Colonic mucosa (tissue), 4 donors: ENCODE data around the gene CFAP77. TPM values are rescaled to one million over a fixed set of nuclear protein-coding genes. Genes with fewer than 3 reads are reported as not detected.
A peak's percentile ranks its signal among the peaks of the same experiment; 100 is the strongest.

Source experiments
- DNase-seq: peaks from one replicate; pipeline ENCODE4 v3.0.0-alpha.2; 2020
- H3K27ac ChIP-seq: fragments of 200-600 bp; one replicate; pipeline ENCODE4 v1.8.0; 2021
- H3K27me3 ChIP-seq: fragments of 200-600 bp; one replicate; pipeline ENCODE4 v1.8.0; 2021
- H3K36me3 ChIP-seq: fragments of 200-600 bp; one replicate; pipeline ENCODE4 v1.8.0; 2021
- H3K4me1 ChIP-seq: fragments of 200-600 bp; one replicate; pipeline ENCODE4 v1.8.0; 2021; ENCODE audit warnings: mild to moderate bottlenecking
- H3K4me3 ChIP-seq: fragments of 200-600 bp; one replicate; pipeline ENCODE4 v1.8.0; 2021
- H3K9ac ChIP-seq, 2 donors: one replicate each; pipeline ENCODE4 v1.7.0; 2013; ENCODE audit warnings: control low read depth in 2 of 2, low read depth in 2 of 2, low read length in 2 of 2
- H3K9me3 ChIP-seq: fragments of 200-600 bp; one replicate; pipeline ENCODE4 v1.8.0; 2021
- CTCF ChIP-seq: fragments of 200-600 bp; IDR thresholded peaks from one replicate; pipeline ENCODE4 v1.8.0; 2022; ENCODE audit warnings: antibody characterized with exemption, mild to moderate bottlenecking
- intact Hi-C: fragments of 100-400 bp; cut with DNase I; formaldehyde crosslinking; loops from one replicate; pipeline ENCODE4 v1.14.1; 2022
- total RNA-seq, 2 donors: library from RNA; stranded (reverse); fragmentation: NEBNext Ultra II Directional in 1 of 2; extraction: Animal tissue kit (Norgen Biotek cat#: 25700) in 1 of 2; gene quantifications; one replicate each; pipeline ENCODE4 v1.2.1, GENCODE V29; 2021
- donor health status: healthy.
- donor health status: DM: no; HTN: no; CAD: no.
- donor health status: DM: no; HTN: no; CAD: no.

CFAP77 gene
- total RNA-seq, 2 donors from 2014 or later = not detected

- intact Hi-C loops = no loop called here
- Histone ChIP-seq H3K4me3 (peak within 1 kb of the TSS; percentile 10), H3K27me3 (peaks cover 96% of the 10 kb centered on the region), H3K36me3 (no peaks in the 10 kb centered on the region), H3K9me3 (no peaks in the 10 kb centered on the region), H3K4me1 (no peaks in the 10 kb centered on the region), H3K9ac (no peak within 1 kb of the TSS), H3K27ac (no peak within 1 kb of the TSS)
- no peak for DNase-seq
- no peak for TF ChIP-seq CTCF
Observed at GRCh38 chr9:132582276-132582785, 172.3 kb downstream of the CFAP77 start, which contains the start of gene BARHL1. TSS of gene BARHL1 (plus strand) at chr9:132582606. CDS start at chr9:132582798, 192 bp downstream.

DNA sequence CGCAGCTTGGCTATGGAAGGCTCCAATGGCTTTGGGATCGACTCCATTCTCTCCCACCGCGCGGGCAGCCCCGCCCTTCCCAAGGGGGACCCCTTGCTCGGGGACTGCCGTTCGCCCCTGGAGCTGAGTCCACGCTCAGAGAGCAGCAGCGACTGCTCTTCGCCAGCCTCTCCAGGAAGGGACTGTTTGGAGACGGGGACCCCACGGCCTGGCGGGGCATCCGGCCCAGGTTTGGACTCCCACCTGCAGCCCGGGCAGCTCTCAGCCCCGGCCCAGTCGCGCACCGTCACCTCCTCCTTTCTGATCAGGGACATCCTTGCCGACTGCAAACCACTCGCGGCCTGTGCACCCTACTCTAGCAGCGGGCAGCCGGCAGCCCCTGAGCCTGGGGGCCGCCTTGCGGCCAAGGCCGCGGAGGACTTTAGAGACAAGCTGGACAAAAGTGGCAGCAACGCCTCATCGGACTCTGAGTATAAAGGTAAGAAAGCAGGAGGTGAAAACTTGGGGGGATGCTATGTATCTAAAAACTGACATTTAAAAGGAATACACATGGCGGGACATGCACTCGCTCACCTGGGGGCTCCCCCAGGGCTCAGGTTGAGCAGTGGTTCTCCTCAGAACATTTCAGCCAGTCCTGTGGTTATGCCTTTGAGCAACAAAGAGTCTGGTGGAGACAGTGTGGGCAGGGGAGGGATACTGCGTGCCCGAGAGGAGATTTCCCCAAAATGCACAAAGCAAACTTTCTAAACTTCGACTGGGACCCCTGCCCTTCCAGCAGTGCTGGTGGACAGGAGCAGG lies 173.0 kb downstream of the CFAP77 start:
- no peak for DNase-seq
- H3K9ac ChIP-seq = no peak overlapping the region
- H3K4me1 ChIP-seq = no peaks in the 10 kb centered on the region
- H3K36me3 ChIP-seq = no peaks in the 10 kb centered on the region
- no peaks in the 10 kb centered on the region for H3K9me3 ChIP-seq
- H3K27me3 ChIP-seq = peaks cover 97% of the 10 kb centered on the region
- H3K27ac ChIP-seq = no peak overlapping the region
- intact Hi-C loops = no loop called here
- no peak for TF ChIP-seq CTCF
- no peak overlapping the region for H3K4me3 ChIP-seq

DNA sequence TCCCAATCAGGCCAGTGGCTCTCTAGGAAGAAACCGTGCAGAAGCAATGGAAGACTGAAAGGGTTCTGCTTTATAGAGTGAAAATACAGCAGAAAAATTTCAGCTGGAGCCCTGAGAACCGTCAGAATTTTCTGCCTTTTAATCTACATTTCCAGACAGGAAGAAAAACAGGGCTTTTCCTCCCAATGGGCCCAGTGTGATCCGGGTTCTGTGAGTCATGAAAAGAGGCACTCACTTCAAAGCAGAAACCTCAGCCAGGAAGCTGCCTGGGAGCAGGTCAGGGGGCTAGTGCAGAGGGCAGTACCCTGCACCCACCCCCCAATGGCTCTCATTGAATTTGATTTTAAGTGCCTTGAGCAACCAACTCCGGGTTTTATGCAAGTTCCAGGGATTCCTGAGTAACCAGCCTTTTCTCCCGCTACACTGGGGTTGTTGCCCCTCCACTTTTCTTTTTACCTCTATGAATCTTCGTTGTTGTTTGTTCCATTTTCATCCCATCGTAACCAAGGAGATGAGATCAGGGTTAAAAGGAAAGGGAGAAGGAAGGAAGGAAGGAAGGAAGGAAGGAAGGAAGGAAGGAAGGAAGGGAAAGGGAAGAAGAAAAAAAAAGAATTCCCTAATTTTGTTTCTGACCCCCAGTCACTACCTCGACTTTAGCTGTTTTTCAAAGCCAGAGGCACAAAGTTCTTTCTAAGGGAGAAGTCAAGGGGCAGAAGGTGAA lies 173.7 kb downstream of the CFAP77 start:
- Histone ChIP-seq H3K4me1 (no peaks in the 10 kb centered on the region), H3K27ac (no peak overlapping the region), H3K36me3 (no peaks in the 10 kb centered on the region), H3K27me3 (peaks cover 97% of the 10 kb centered on the region), H3K4me3 (no peak overlapping the region), H3K9ac (no peak overlapping the region), H3K9me3 (no peaks in the 10 kb centered on the region)
- intact Hi-C loops = no loop called here
- no peak for TF ChIP-seq CTCF
- DNase-seq = no peak

- Histone ChIP-seq H3K4me3 (no peak overlapping the region), H3K27me3 (peaks cover 97% of the 10 kb centered on the region), H3K9ac (no peak overlapping the region), H3K9me3 (no peaks in the 10 kb centered on the region), H3K27ac (no peak overlapping the region), H3K36me3 (no peaks in the 10 kb centered on the region), H3K4me1 (no peaks in the 10 kb centered on the region)
- DNase-seq = no peak
- intact Hi-C loops = no loop called here
- no peak for TF ChIP-seq CTCF
Observed at GRCh38 chr9:132584601-132585560, 174.9 kb downstream of the CFAP77 start.
